ES-I3 (cell line): ENCODE data around the gene NTRK3.

Experiments
- H3K36me3 ChIP-seq: 2 replicates; pipeline ENCODE4 v1.6.1; 2013; ENCODE audit warnings: mild to moderate bottlenecking, low read length, control low read depth, moderate library complexity; ENCODE audit not compliant: insufficient read depth
- H3K4me1 ChIP-seq: 2 replicates; pipeline ENCODE4 v1.6.1; 2013; ENCODE audit warnings: mild to moderate bottlenecking, control low read depth, low read length; ENCODE audit not compliant: insufficient read depth
- H3K9ac ChIP-seq: 2 replicates; pipeline ENCODE4 v1.6.1; 2013; ENCODE audit warnings: low read depth, mild to moderate bottlenecking, low read length, moderate library complexity
- H3K9me3 ChIP-seq: 2 replicates; pipeline ENCODE4 v1.6.1; 2013; ENCODE audit warnings: mild to moderate bottlenecking, low read length, moderate library complexity; ENCODE audit not compliant: control insufficient read depth, insufficient read depth

NTRK3 gene

DNA sequence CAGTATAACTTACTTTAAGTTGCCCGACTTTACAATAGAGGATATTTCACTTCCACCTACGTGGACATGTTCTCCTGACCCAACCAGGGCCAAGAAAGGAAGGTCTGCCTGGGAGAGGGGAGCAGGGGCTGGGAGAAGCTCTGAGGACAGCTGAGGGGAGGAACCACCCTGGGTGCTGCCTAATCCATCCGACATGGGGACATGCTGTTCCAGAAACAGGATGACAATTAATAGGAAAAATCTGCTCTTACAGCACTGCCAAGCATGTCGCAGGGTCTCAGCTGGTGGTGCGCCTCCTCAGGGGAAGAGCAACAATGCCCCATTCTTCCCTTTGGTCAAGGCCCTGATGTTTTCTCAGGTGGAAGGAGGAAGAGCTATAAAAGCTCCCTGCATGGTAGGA, 132.3 kb downstream of the NTRK3 start:
- no peaks in the 10 kb centered on the region for H3K36me3 ChIP-seq
- H3K9ac ChIP-seq = no peak overlapping the region
- H3K9me3 ChIP-seq = no peaks in the 10 kb centered on the region; the same call in 1 of the 2 replicates
- peaks cover 6% of the 10 kb centered on the region; the same call in 1 of the 2 replicates for H3K4me1 ChIP-seq

DNA sequence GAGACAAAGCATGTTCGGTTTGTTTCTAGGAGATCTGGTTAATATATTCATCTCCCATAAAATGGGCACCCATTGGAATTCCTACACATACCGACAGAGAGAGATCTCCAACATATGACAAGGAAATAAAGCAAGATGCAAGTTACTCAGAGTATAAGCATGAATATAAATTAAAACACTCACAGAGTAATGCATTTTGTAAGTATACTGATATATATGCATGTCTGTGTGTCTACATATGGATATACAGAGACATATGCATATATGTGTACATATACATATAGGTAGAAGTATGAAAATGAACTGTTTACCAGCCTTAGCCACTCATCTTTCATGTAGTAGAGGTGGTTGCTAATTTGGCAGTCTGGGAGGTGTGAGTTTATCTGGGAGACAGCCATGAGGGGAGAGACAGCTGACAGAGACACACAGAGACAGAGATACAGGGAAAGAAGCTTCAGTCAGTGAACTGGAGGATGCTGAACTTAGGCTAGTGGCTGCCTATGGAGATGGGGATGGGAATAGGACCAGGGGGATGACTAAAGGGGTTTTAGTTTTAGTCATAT, 134.5 kb downstream of the NTRK3 start:
- H3K4me1 ChIP-seq = peaks cover 6% of the 10 kb centered on the region; the same call in 1 of the 2 replicates
- H3K9ac ChIP-seq = no peak overlapping the region
- no peaks in the 10 kb centered on the region for H3K36me3 ChIP-seq
- H3K9me3 ChIP-seq = no peaks in the 10 kb centered on the region; the same call in 1 of the 2 replicates

GRCh38 chr15:88120026-88120425, 136.5 kb downstream of the NTRK3 start:
- Histone ChIP-seq H3K9me3 (no peaks in the 10 kb centered on the region; the same call in 1 of the 2 replicates), H3K36me3 (no peaks in the 10 kb centered on the region), H3K4me1 (peaks cover 6% of the 10 kb centered on the region; the same call in 1 of the 2 replicates), H3K9ac (no peak overlapping the region)

DNA sequence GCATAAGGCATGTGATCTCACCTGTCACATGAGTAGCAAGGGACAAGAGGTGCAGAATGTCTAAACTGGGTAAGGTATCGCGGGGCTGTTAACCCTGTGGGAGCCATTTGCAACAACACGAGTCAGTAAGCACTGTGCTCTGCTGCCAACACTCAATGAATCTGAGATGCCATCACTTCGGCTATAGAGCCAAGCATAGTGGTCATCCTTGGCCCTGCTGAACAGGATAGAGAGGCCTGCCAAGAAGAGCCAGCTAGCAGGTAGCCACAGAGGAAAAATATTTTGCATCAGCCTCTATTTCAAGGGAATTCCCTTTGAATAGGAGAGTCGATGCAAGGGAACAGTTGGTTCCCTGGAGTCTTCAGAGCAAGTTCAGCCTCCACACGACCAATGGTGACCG, 137.8 kb downstream of the NTRK3 start:
- no peaks in the 10 kb centered on the region; the same call in 1 of the 2 replicates for H3K9me3 ChIP-seq
- H3K4me1 ChIP-seq = peaks cover under 1% of the 10 kb centered on the region; the same call in 1 of the 2 replicates
- H3K36me3 ChIP-seq = no peaks in the 10 kb centered on the region
- no peak overlapping the region for H3K9ac ChIP-seq

- no peaks in the 10 kb centered on the region for H3K36me3 ChIP-seq
- H3K9me3 ChIP-seq = no peaks in the 10 kb centered on the region; the same call in 1 of the 2 replicates
- H3K4me1 ChIP-seq = no peaks in the 10 kb centered on the region
- H3K9ac ChIP-seq = no peak overlapping the region
Measured at GRCh38 chr15:88118035-88118434, 138.5 kb downstream of the NTRK3 start.

- Histone ChIP-seq H3K9ac (no peak overlapping the region), H3K36me3 (no peaks in the 10 kb centered on the region), H3K9me3 (no peaks in the 10 kb centered on the region; the same call in 1 of the 2 replicates), H3K4me1 (no peaks in the 10 kb centered on the region)
Measured at GRCh38 chr15:88115486-88116152, 140.9 kb downstream of the NTRK3 start.

- no peaks in the 10 kb centered on the region for H3K36me3 ChIP-seq
- H3K9me3 ChIP-seq = no peaks in the 10 kb centered on the region; the same call in 1 of the 2 replicates
- no peaks in the 10 kb centered on the region for H3K4me1 ChIP-seq
- no peak overlapping the region for H3K9ac ChIP-seq
Measured at GRCh38 chr15:88113613-88114308, 142.8 kb downstream of the NTRK3 start.

GRCh38 chr15:88108991-88109390, 147.5 kb downstream of the NTRK3 start:
- no peaks in the 10 kb centered on the region for H3K4me1 ChIP-seq
- no peaks in the 10 kb centered on the region for H3K36me3 ChIP-seq
- H3K9me3 ChIP-seq = no peaks in the 10 kb centered on the region; the same call in 1 of the 2 replicates
- H3K9ac ChIP-seq = no peak overlapping the region

DNA sequence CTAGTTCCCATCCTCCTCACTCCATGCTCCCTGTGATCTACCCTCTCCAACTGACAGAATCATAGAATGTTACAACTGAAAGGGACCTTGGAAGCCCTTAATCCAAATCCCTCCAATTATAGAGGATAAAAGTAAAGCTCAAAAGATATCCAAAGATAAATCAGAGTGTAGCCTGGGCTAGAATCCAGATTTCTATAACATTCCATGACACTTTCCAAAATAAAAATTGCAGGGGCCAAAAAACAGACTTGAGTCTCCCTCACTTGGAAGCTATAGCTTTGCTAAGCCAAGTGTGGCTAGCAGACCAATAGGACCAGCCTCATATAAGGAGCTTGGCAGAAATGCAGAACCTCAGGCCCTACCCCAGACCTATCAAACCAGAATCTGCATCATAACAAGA, 148.1 kb downstream of the NTRK3 start:
- H3K36me3 ChIP-seq = no peaks in the 10 kb centered on the region
- H3K9ac ChIP-seq = no peak overlapping the region
- H3K9me3 ChIP-seq = no peaks in the 10 kb centered on the region
- H3K4me1 ChIP-seq = no peaks in the 10 kb centered on the region

DNA sequence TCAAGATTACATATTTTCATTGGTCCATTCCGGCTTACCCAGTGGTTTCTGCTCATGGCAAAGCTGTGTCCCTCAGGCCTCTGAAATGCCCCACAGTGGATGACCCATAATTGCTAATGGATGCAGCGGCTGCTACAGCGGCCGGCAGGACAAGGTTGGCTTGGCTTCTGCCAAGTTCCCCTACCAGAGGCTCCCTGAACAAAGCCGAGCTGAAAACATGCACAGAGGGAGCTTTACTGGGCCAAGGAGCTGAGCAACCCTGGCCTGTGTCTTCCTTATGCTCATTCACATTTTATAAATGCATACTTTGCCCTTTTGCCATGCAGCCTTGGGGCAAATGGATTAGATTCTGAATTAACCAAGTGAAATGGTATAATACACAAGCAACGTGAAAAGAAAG, 150.5 kb downstream of the NTRK3 start:
- H3K9ac ChIP-seq = no peak overlapping the region
- no peaks in the 10 kb centered on the region for H3K4me1 ChIP-seq
- H3K36me3 ChIP-seq = no peaks in the 10 kb centered on the region
- H3K9me3 ChIP-seq = no peaks in the 10 kb centered on the region

DNA sequence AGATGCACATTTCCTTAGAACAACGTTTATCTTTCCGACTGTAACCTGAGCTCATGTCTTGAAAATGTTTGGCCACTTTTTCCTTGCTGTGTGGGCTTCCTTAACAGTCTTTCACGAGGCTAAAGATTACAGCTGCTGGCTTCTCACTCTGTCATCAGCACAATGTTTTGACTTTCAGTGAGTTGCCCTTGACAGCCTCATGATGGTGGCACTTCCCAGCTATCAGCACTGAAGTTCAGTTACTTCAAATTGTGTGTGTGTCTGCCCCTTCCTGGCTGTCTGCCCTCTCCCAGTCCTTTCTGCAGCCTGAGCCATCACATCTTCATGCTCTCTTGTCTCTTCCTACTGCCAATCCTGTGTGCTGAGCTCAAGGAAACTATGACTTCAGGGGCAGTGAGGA, 152.2 kb downstream of the NTRK3 start:
- H3K9ac ChIP-seq = no peak overlapping the region
- no peaks in the 10 kb centered on the region for H3K4me1 ChIP-seq
- H3K9me3 ChIP-seq = no peaks in the 10 kb centered on the region
- no peaks in the 10 kb centered on the region for H3K36me3 ChIP-seq

GRCh38 chr15:88100181-88100580, 156.4 kb downstream of the NTRK3 start:
- Histone ChIP-seq H3K9ac (no peak overlapping the region), H3K4me1 (no peaks in the 10 kb centered on the region), H3K36me3 (no peaks in the 10 kb centered on the region), H3K9me3 (no peaks in the 10 kb centered on the region)

DNA sequence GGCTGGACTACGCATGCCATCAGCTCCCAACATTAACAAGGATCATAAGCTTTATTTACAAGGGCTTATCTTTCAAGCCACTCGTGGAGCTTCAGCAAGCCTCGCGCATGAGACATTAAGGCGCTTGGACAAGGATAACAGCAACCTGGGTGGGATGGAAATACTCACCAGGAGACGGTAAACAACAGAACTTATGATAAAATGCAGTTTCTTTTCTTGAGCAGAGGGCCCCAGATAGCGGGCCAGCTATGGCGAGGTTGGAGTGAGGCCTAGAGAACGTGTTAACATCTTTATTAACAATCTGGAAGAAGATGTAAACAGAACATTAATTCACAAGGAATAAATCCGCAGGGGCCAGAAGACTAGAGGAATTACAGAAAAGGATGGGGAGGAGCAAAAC, 158.2 kb downstream of the NTRK3 start:
- Histone ChIP-seq H3K36me3 (no peaks in the 10 kb centered on the region), H3K9ac (no peak overlapping the region), H3K9me3 (no peaks in the 10 kb centered on the region), H3K4me1 (no peaks in the 10 kb centered on the region)

GRCh38 chr15:88091444-88092016, 165.0 kb downstream of the NTRK3 start:
- Histone ChIP-seq H3K9me3 (no peaks in the 10 kb centered on the region), H3K36me3 (no peaks in the 10 kb centered on the region), H3K4me1 (no peaks in the 10 kb centered on the region), H3K9ac (no peak overlapping the region)
